Measurements from ENCODE around the gene CCNI2. TPM values are rescaled to one million over a fixed set of nuclear protein-coding genes. Genes with fewer than 3 reads are reported as not detected.

Gene CCNI2
- total and polyA plus RNA-seq, 10 of the 15 experiments (the other 5 are each of a cell fraction or from before 2014, with no cell fraction given): 1.8 to 8.0 (median 3.2) TPM

DNA sequence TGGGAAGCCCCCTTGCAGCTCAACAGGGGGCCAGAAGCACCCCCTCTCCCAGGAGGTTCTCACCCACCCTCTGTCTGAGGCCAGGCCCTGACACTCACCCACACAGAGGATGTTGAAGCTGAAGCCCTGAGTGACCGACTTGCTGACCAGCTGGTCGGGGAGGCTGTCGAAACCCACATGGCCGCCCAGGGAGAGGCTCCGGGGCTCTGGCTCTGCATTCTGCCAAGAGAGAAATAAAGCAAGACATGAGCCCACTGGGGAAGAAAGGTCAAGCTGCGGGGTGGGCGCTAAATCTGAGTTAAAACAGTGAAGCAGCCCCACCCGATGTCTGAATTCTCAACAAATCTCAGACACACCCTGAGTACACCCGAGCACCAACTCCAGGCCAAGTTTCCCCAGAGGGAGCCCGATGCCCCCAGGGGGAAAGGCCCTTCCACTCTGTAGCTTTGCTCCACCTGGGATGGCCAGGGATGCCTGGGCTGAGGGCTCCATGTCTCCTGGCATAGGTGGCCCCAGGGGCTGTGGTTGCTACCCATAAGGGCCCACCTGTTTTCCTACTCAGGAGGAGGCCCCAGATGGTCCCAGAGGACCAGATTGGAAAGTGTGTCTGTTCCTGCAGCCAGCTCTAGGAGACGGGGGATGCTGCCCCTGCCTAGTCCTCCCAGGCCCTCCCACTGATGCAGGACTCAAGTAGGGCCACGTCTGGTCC is 18.2 kb downstream of the CCNI2 start:
- Histone ChIP-seq H3K4me1 (ENCODE audit: control insufficient read depth, insufficient read depth, low read length) (no peaks in the 10 kb centered on the region), H3K4me3 (no peak overlapping the region), H3K27ac (ENCODE audit: control insufficient read depth, insufficient read depth) (no peak overlapping the region), H3K9me3 (replicated peaks; ENCODE audit: control insufficient read depth, insufficient read depth, low read length) (no peaks in the 10 kb centered on the region), H2AFZ (ENCODE audit: control insufficient read depth, low read depth, low read length) (no peak overlapping the region), H4K20me1 (ENCODE audit: control insufficient read depth, insufficient read depth) (no peaks in the 10 kb centered on the region), H3K36me3 (ENCODE audit: control insufficient read depth in 2 of 2, insufficient read depth in 2 of 2, low read length in 1 of 2) (peaks cover 3 to 19% of the 10 kb centered on the region in 2 experiments; a peak in 2 of 4 replicates), H3K27me3 (replicated peaks in 1 of 2; ENCODE audit: control insufficient read depth in 2 of 2, insufficient read depth in 2 of 2, low read length in 1 of 2) (no peaks in the 10 kb centered on the region), H3K4me2 (ENCODE audit: control insufficient read depth, insufficient read depth) (no peak overlapping the region), H3K9ac (ENCODE audit: control insufficient read depth, insufficient read depth, low read length) (no peak overlapping the region), H3K79me2 (ENCODE audit: control insufficient read depth, insufficient read depth, low read length) (no peaks in the 10 kb centered on the region)
- ChIA-PET SMC1A (ENCODE audit: uncharacterized antibody, unreplicated experiment) (interaction anchor here (1.6 to 2.3 kb wide), 2 partner anchors 11 to 14 kb away, joined by 3 to 8 read pairs; no protein-coding TSS in a partner anchor), POLR2A (interaction anchor here (0.6 kb wide), 1 partner anchor 1498 kb away, joined by 4 read pairs; no protein-coding TSS in a partner anchor), CTCF (interaction anchor here (0.7 to 2.1 kb wide), 3 partner anchors 10 to 239 kb away, joined by 3 to 7 read pairs (median 3); partner anchors contain the start of gene CCNI2), RAD21 (ENCODE audit: unreplicated experiment) (no interaction called here)
- intact Hi-C loops (cut with micrococcal nuclease; ENCODE audit: unreplicated experiment) (no loop called here), in situ Hi-C loops (cut with MboI) (no loop called here)
- no peak for DNase-seq (ENCODE audit: low read depth, low spot score)
- WGBS (ENCODE audit: insufficient coverage, insufficient replicate concordance, low lambda C conversion rate, missing lambda C conversion rate): 80% methylated on average over 12 of the region's 12 CpGs
- ATAC-seq: no peak
- no TSS peak for BruUV-seq (replicated peaks)
- FAIRE-seq: no peak
- TF ChIP-seq ZNF207 (IDR thresholded peaks at IDR 0.05; ENCODE audit: borderline replicate concordance) (no peak), SUZ12 (IDR thresholded peaks at IDR 0.05; ENCODE audit: unreplicated experiment) (no peak), RAD21 (IDR thresholded peaks at IDR 0.05; ENCODE audit: insufficient read depth, low read depth, low read length) (no peak), PAX8 (IDR thresholded peaks at IDR 0.05) (no peak), ASH2L (IDR thresholded peaks at IDR 0.05; ENCODE audit: borderline replicate concordance, low read depth) (no peak), ZSCAN29 (IDR thresholded peaks at IDR 0.05) (no peak)
- TF ChIP-seq, protein P1, sequence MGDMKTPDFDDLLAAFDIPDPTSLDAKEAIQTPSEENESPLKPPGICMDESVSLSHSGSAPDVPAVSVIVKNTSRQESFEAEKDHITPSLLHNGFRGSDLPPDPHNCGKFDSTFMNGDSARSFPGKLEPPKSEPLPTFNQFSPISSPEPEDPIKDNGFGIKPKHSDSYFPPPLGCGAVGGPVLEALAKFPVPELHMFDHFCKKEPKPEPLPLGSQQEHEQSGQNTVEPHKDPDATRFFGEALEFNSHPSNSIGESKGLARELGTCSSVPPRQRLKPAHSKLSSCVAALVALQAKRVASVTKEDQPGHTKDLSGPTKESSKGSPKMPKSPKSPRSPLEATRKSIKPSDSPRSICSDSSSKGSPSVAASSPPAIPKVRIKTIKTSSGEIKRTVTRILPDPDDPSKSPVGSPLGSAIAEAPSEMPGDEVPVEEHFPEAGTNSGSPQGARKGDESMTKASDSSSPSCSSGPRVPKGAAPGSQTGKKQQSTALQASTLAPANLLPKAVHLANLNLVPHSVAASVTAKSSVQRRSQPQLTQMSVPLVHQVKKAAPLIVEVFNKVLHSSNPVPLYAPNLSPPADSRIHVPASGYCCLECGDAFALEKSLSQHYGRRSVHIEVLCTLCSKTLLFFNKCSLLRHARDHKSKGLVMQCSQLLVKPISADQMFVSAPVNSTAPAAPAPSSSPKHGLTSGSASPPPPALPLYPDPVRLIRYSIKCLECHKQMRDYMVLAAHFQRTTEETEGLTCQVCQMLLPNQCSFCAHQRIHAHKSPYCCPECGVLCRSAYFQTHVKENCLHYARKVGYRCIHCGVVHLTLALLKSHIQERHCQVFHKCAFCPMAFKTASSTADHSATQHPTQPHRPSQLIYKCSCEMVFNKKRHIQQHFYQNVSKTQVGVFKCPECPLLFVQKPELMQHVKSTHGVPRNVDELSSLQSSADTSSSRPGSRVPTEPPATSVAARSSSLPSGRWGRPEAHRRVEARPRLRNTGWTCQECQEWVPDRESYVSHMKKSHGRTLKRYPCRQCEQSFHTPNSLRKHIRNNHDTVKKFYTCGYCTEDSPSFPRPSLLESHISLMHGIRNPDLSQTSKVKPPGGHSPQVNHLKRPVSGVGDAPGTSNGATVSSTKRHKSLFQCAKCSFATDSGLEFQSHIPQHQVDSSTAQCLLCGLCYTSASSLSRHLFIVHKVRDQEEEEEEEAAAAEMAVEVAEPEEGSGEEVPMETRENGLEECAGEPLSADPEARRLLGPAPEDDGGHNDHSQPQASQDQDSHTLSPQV (IDR thresholded peaks at IDR 0.05): no peak
- TF ChIP-seq, protein P2, sequence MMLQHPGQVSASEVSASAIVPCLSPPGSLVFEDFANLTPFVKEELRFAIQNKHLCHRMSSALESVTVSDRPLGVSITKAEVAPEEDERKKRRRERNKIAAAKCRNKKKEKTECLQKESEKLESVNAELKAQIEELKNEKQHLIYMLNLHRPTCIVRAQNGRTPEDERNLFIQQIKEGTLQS (IDR thresholded peaks at IDR 0.05; ENCODE audit: borderline replicate concordance, extremely low read depth, low read depth, low read length): no peak
- TF ChIP-seq, protein P3, sequence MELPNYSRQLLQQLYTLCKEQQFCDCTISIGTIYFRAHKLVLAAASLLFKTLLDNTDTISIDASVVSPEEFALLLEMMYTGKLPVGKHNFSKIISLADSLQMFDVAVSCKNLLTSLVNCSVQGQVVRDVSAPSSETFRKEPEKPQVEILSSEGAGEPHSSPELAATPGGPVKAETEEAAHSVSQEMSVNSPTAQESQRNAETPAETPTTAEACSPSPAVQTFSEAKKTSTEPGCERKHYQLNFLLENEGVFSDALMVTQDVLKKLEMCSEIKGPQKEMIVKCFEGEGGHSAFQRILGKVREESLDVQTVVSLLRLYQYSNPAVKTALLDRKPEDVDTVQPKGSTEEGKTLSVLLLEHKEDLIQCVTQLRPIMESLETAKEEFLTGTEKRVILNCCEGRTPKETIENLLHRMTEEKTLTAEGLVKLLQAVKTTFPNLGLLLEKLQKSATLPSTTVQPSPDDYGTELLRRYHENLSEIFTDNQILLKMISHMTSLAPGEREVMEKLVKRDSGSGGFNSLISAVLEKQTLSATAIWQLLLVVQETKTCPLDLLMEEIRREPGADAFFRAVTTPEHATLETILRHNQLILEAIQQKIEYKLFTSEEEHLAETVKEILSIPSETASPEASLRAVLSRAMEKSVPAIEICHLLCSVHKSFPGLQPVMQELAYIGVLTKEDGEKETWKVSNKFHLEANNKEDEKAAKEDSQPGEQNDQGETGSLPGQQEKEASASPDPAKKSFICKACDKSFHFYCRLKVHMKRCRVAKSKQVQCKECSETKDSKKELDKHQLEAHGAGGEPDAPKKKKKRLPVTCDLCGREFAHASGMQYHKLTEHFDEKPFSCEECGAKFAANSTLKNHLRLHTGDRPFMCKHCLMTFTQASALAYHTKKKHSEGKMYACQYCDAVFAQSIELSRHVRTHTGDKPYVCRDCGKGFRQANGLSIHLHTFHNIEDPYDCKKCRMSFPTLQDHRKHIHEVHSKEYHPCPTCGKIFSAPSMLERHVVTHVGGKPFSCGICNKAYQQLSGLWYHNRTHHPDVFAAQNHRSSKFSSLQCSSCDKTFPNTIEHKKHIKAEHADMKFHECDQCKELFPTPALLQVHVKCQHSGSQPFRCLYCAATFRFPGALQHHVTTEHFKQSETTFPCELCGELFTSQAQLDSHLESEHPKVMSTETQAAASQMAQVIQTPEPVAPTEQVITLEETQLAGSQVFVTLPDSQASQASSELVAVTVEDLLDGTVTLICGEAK (IDR thresholded peaks at IDR 0.05; ENCODE audit: borderline replicate concordance): no peak
- TF ChIP-seq, protein P4, sequence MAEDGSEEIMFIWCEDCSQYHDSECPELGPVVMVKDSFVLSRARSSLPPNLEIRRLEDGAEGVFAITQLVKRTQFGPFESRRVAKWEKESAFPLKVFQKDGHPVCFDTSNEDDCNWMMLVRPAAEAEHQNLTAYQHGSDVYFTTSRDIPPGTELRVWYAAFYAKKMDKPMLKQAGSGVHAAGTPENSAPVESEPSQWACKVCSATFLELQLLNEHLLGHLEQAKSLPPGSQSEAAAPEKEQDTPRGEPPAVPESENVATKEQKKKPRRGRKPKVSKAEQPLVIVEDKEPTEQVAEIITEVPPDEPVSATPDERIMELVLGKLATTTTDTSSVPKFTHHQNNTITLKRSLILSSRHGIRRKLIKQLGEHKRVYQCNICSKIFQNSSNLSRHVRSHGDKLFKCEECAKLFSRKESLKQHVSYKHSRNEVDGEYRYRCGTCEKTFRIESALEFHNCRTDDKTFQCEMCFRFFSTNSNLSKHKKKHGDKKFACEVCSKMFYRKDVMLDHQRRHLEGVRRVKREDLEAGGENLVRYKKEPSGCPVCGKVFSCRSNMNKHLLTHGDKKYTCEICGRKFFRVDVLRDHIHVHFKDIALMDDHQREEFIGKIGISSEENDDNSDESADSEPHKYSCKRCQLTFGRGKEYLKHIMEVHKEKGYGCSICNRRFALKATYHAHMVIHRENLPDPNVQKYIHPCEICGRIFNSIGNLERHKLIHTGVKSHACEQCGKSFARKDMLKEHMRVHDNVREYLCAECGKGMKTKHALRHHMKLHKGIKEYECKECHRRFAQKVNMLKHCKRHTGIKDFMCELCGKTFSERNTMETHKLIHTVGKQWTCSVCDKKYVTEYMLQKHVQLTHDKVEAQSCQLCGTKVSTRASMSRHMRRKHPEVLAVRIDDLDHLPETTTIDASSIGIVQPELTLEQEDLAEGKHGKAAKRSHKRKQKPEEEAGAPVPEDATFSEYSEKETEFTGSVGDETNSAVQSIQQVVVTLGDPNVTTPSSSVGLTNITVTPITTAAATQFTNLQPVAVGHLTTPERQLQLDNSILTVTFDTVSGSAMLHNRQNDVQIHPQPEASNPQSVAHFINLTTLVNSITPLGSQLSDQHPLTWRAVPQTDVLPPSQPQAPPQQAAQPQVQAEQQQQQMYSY (CRISPR knock-in tag; IDR thresholded peaks at IDR 0.05): no peak
